Stimulated activated CD8-positive, alpha-beta memory T cell treated with anti-CD3 and anti-CD28 coated beads, Interleukin-12 subunit alpha, Interleukin-12 subunit beta, amount 100 ng/mL, for 24 hours (primary cell): ENCODE results near the gene TTC8.
"Not testable (repeated sequence)": the region's sequence is repeated elsewhere in the genome, so short reads cannot be mapped to it uniquely, and the experiment has no call there.

Experiments used
- DNase-seq: peaks from one replicate; pipeline ENCODE4 v3.0.0-alpha.2; 2020; ENCODE audit errors: extremely low read depth

Gene TTC8

GRCh38 chr14:88824314-88825077 lies at the start of gene TTC8:
Gene TTC8 (plus strand): TSS chr14:88824651. CDS start chr14:88824708, 57 bp downstream.
- peak; percentile 64 for DNase-seq

GRCh38 chr14:88775532-88775931 lies 48.9 kb upstream of the TTC8 start:
- no peak for DNase-seq

- no peak for DNase-seq
These were observed 38.5 kb upstream of the TTC8 start for GRCh38 chr14:88785911-88786310.

- DNase-seq = no peak
These were observed 37.7 kb upstream of the TTC8 start for GRCh38 chr14:88786715-88787114.

GRCh38 chr14:88789573-88789972 lies 34.9 kb upstream of the TTC8 start:
- DNase-seq = not testable (repeated sequence)

- DNase-seq = no peak
These were observed 33.8 kb upstream of the TTC8 start for GRCh38 chr14:88790501-88791251.

GRCh38 chr14:88791252-88791621 lies 33.2 kb upstream of the TTC8 start:
- DNase-seq = no peak

GRCh38 chr14:88791629-88792472 lies 32.6 kb upstream of the TTC8 start:
- no peak for DNase-seq

GRCh38 chr14:88792473-88793258 lies 31.8 kb upstream of the TTC8 start, which contains the start of gene EML5:
Gene EML5 (minus strand): TSS chr14:88792953. CDS start chr14:88792503, 450 bp downstream.
- peak; percentile 61 for DNase-seq

- DNase-seq = no peak
These were observed 31.2 kb upstream of the TTC8 start for GRCh38 chr14:88793259-88793625.

- no peak for DNase-seq
These were observed 26.3 kb upstream of the TTC8 start for GRCh38 chr14:88798156-88798555.

- no peak for DNase-seq
These were observed 24.9 kb upstream of the TTC8 start for GRCh38 chr14:88799522-88799921.

- no peak for DNase-seq
These were observed 21.9 kb upstream of the TTC8 start for GRCh38 chr14:88802596-88802995.

- DNase-seq = no peak
These were observed 20.4 kb upstream of the TTC8 start for GRCh38 chr14:88804035-88804434.

GRCh38 chr14:88804477-88804876 lies 20.0 kb upstream of the TTC8 start:
- no peak for DNase-seq

- DNase-seq = no peak
These were observed 16.1 kb upstream of the TTC8 start for GRCh38 chr14:88808359-88808758.

- DNase-seq = no peak
These were observed 8.5 kb upstream of the TTC8 start for GRCh38 chr14:88815980-88816379.

GRCh38 chr14:88818018-88818417 lies 6.4 kb upstream of the TTC8 start:
- no peak for DNase-seq

GRCh38 chr14:88819674-88820073 lies 4.8 kb upstream of the TTC8 start:
- DNase-seq = not testable (repeated sequence)

GRCh38 chr14:88821378-88821777 lies 3.1 kb upstream of the TTC8 start:
- no peak for DNase-seq

GRCh38 chr14:88821888-88822287 lies 2.6 kb upstream of the TTC8 start:
- DNase-seq = no peak

GRCh38 chr14:88823968-88824313 lies 510 bp upstream of the TTC8 start:
- DNase-seq = no peak
